ENCODE data around the gene INPP5B.
"Not testable (repeated sequence)": the region's sequence is repeated elsewhere in the genome, so short reads cannot be mapped to it uniquely, and the experiment has no call there.

Gene INPP5B

GRCh38 chr1:37964106-37964505 lies 17.3 kb upstream of the INPP5B start:
- peaks cover 31 to 55% of the 10 kb centered on the region in 2 donors for H3K36me3 ChIP-seq (ENCODE audit: control insufficient read depth in 1 of 2, insufficient read depth in 2 of 2, low read length in 2 of 2)
- not testable (repeated sequence) for H3K27me3 ChIP-seq (ENCODE audit: low read depth, low read length); H3K4me1 ChIP-seq (ENCODE audit: control insufficient read depth in 1 of 2, insufficient read depth in 2 of 2, low read length in 2 of 2); H3K9me3 ChIP-seq (ENCODE audit: control insufficient read depth in 1 of 2, low read length in 2 of 2); H3K4me3 ChIP-seq (ENCODE audit: low read depth in 1 of 2, low read length in 2 of 2); H3K27ac ChIP-seq (ENCODE audit: low read length)

GRCh38 chr1:37958690-37959089 lies 11.8 kb upstream of the INPP5B start:
- Histone ChIP-seq H3K27ac (ENCODE audit: low read length) (no peak overlapping the region), H3K4me1 (ENCODE audit: control insufficient read depth in 1 of 2, insufficient read depth in 2 of 2, low read length in 2 of 2) (no peaks in the 10 kb centered on the region), H3K4me3 (ENCODE audit: low read depth in 1 of 2, low read length in 2 of 2) (no peak overlapping the region), H3K9me3 (ENCODE audit: control insufficient read depth in 1 of 2, low read length in 2 of 2) (no peaks in the 10 kb centered on the region), H3K36me3 (ENCODE audit: control insufficient read depth in 1 of 2, insufficient read depth in 2 of 2, low read length in 2 of 2) (peaks cover 29 to 46% of the 10 kb centered on the region in 2 donors), H3K27me3 (ENCODE audit: low read depth, low read length) (no peaks in the 10 kb centered on the region)

- Histone ChIP-seq H3K4me3 (ENCODE audit: low read depth in 1 of 2, low read length in 2 of 2) (no peak overlapping the region), H3K27me3 (ENCODE audit: low read depth, low read length) (no peaks in the 10 kb centered on the region), H3K36me3 (ENCODE audit: control insufficient read depth in 1 of 2, insufficient read depth in 2 of 2, low read length in 2 of 2) (peaks cover 23 to 33% of the 10 kb centered on the region in 2 donors), H3K4me1 (ENCODE audit: control insufficient read depth in 1 of 2, insufficient read depth in 2 of 2, low read length in 2 of 2) (no peaks in the 10 kb centered on the region), H3K27ac (ENCODE audit: low read length) (no peak overlapping the region), H3K9me3 (ENCODE audit: control insufficient read depth in 1 of 2, low read length in 2 of 2) (no peaks in the 10 kb centered on the region)
Measured at GRCh38 chr1:37955685-37956084, 8.8 kb upstream of the INPP5B start.

GRCh38 chr1:37954316-37954971 lies 7.6 kb upstream of the INPP5B start:
- no peaks in the 10 kb centered on the region for H3K4me1 ChIP-seq (ENCODE audit: control insufficient read depth in 1 of 2, insufficient read depth in 2 of 2, low read length in 2 of 2)
- no peaks in the 10 kb centered on the region for H3K9me3 ChIP-seq (ENCODE audit: control insufficient read depth in 1 of 2, low read length in 2 of 2)
- no peaks in the 10 kb centered on the region for H3K27me3 ChIP-seq (ENCODE audit: low read depth, low read length)
- no peak overlapping the region for H3K4me3 ChIP-seq (ENCODE audit: low read depth in 1 of 2, low read length in 2 of 2)
- H3K36me3 ChIP-seq (ENCODE audit: control insufficient read depth in 1 of 2, insufficient read depth in 2 of 2, low read length in 2 of 2) = peaks cover 15 to 26% of the 10 kb centered on the region in 2 donors
- H3K27ac ChIP-seq (ENCODE audit: low read length) = no peak overlapping the region

GRCh38 chr1:37952738-37953137 lies 5.9 kb upstream of the INPP5B start:
- no peaks in the 10 kb centered on the region for H3K4me1 ChIP-seq (ENCODE audit: control insufficient read depth in 1 of 2, insufficient read depth in 2 of 2, low read length in 2 of 2)
- H3K4me3 ChIP-seq (ENCODE audit: low read depth in 1 of 2, low read length in 2 of 2) = no peak overlapping the region
- H3K27ac ChIP-seq (ENCODE audit: low read length) = no peak overlapping the region
- peaks cover 3 to 9% of the 10 kb centered on the region in 2 donors for H3K36me3 ChIP-seq (ENCODE audit: control insufficient read depth in 1 of 2, insufficient read depth in 2 of 2, low read length in 2 of 2)
- no peaks in the 10 kb centered on the region for H3K27me3 ChIP-seq (ENCODE audit: low read depth, low read length)
- H3K9me3 ChIP-seq (ENCODE audit: control insufficient read depth in 1 of 2, low read length in 2 of 2) = no peaks in the 10 kb centered on the region

GRCh38 chr1:37951783-37952624 lies 5.2 kb upstream of the INPP5B start:
- Histone ChIP-seq H3K27me3 (ENCODE audit: low read depth, low read length) (no peaks in the 10 kb centered on the region), H3K27ac (ENCODE audit: low read length) (no peak overlapping the region), H3K4me3 (ENCODE audit: low read depth in 1 of 2, low read length in 2 of 2) (no peak overlapping the region), H3K4me1 (ENCODE audit: control insufficient read depth in 1 of 2, insufficient read depth in 2 of 2, low read length in 2 of 2) (no peaks in the 10 kb centered on the region), H3K9me3 (ENCODE audit: control insufficient read depth in 1 of 2, low read length in 2 of 2) (no peaks in the 10 kb centered on the region), H3K36me3 (ENCODE audit: control insufficient read depth in 1 of 2, insufficient read depth in 2 of 2, low read length in 2 of 2) (peaks cover 0 to 1% of the 10 kb centered on the region in 2 donors)

GRCh38 chr1:37951041-37951782 lies 4.4 kb upstream of the INPP5B start:
- H3K27ac ChIP-seq (ENCODE audit: low read length) = no peak overlapping the region
- H3K36me3 ChIP-seq (ENCODE audit: control insufficient read depth in 1 of 2, insufficient read depth in 2 of 2, low read length in 2 of 2) = no peaks in the 10 kb centered on the region
- no peaks in the 10 kb centered on the region for H3K27me3 ChIP-seq (ENCODE audit: low read depth, low read length)
- no peak overlapping the region for H3K4me3 ChIP-seq (ENCODE audit: low read depth in 1 of 2, low read length in 2 of 2)
- no peaks in the 10 kb centered on the region for H3K4me1 ChIP-seq (ENCODE audit: control insufficient read depth in 1 of 2, insufficient read depth in 2 of 2, low read length in 2 of 2)
- no peaks in the 10 kb centered on the region for H3K9me3 ChIP-seq (ENCODE audit: control insufficient read depth in 1 of 2, low read length in 2 of 2)

- Histone ChIP-seq H3K27me3 (ENCODE audit: low read depth, low read length) (no peaks in the 10 kb centered on the region), H3K9me3 (ENCODE audit: control insufficient read depth in 1 of 2, low read length in 2 of 2) (no peaks in the 10 kb centered on the region), H3K4me3 (ENCODE audit: low read depth in 1 of 2, low read length in 2 of 2) (no peak overlapping the region), H3K27ac (ENCODE audit: low read length) (no peak overlapping the region), H3K4me1 (ENCODE audit: control insufficient read depth in 1 of 2, insufficient read depth in 2 of 2, low read length in 2 of 2) (peaks cover 6 to 15% of the 10 kb centered on the region in 2 donors), H3K36me3 (ENCODE audit: control insufficient read depth in 1 of 2, insufficient read depth in 2 of 2, low read length in 2 of 2) (no peaks in the 10 kb centered on the region)
Measured at GRCh38 chr1:37949524-37950152, 2.8 kb upstream of the INPP5B start.

GRCh38 chr1:37948841-37949240 lies 2.0 kb upstream of the INPP5B start:
- H3K4me1 ChIP-seq (ENCODE audit: control insufficient read depth in 1 of 2, insufficient read depth in 2 of 2, low read length in 2 of 2) = peaks cover 6 to 17% of the 10 kb centered on the region in 2 donors
- H3K4me3 ChIP-seq (ENCODE audit: low read depth in 1 of 2, low read length in 2 of 2) = no peak overlapping the region
- H3K27ac ChIP-seq (ENCODE audit: low read length) = no peak overlapping the region
- H3K27me3 ChIP-seq (ENCODE audit: low read depth, low read length) = no peaks in the 10 kb centered on the region
- H3K36me3 ChIP-seq (ENCODE audit: control insufficient read depth in 1 of 2, insufficient read depth in 2 of 2, low read length in 2 of 2) = peaks cover 2 to 3% of the 10 kb centered on the region in 2 donors
- H3K9me3 ChIP-seq (ENCODE audit: control insufficient read depth in 1 of 2, low read length in 2 of 2) = no peaks in the 10 kb centered on the region

GRCh38 chr1:37948166-37948565 lies 1.3 kb upstream of the INPP5B start:
- Histone ChIP-seq H3K27ac (ENCODE audit: low read length) (no peak overlapping the region), H3K36me3 (ENCODE audit: control insufficient read depth in 1 of 2, insufficient read depth in 2 of 2, low read length in 2 of 2) (peaks cover 9 to 10% of the 10 kb centered on the region in 2 donors), H3K27me3 (ENCODE audit: low read depth, low read length) (no peaks in the 10 kb centered on the region), H3K4me3 (ENCODE audit: low read depth in 1 of 2, low read length in 2 of 2) (no peak overlapping the region), H3K4me1 (ENCODE audit: control insufficient read depth in 1 of 2, insufficient read depth in 2 of 2, low read length in 2 of 2) (peaks cover 6 to 17% of the 10 kb centered on the region in 2 donors), H3K9me3 (ENCODE audit: control insufficient read depth in 1 of 2, low read length in 2 of 2) (no peaks in the 10 kb centered on the region)

GRCh38 chr1:37947364-37947763 lies 511 bp upstream of the INPP5B start:
- H3K36me3 ChIP-seq (ENCODE audit: control insufficient read depth in 1 of 2, insufficient read depth in 2 of 2, low read length in 2 of 2) = peaks cover 10 to 14% of the 10 kb centered on the region in 2 donors
- H3K9me3 ChIP-seq (ENCODE audit: control insufficient read depth in 1 of 2, low read length in 2 of 2) = no peaks in the 10 kb centered on the region
- peak overlapping the region; percentile 74 to 86 for H3K4me3 ChIP-seq (ENCODE audit: low read depth in 1 of 2, low read length in 2 of 2)
- no peaks in the 10 kb centered on the region for H3K27me3 ChIP-seq (ENCODE audit: low read depth, low read length)
- peak overlapping the region; percentile 100 for H3K27ac ChIP-seq (ENCODE audit: low read length)
- peaks cover 6 to 17% of the 10 kb centered on the region in 2 donors for H3K4me1 ChIP-seq (ENCODE audit: control insufficient read depth in 1 of 2, insufficient read depth in 2 of 2, low read length in 2 of 2)

Data from muscle layer of duodenum (tissue), 2 donors.